ENCODE data around the gene CACNA1G.
A peak's percentile ranks its signal among the peaks of the same experiment; 100 is the strongest.

CACNA1G gene

GRCh38 chr17:50625032-50625871 is 64.7 kb downstream of the CACNA1G start:
- TF ChIP-seq, protein P1, sequence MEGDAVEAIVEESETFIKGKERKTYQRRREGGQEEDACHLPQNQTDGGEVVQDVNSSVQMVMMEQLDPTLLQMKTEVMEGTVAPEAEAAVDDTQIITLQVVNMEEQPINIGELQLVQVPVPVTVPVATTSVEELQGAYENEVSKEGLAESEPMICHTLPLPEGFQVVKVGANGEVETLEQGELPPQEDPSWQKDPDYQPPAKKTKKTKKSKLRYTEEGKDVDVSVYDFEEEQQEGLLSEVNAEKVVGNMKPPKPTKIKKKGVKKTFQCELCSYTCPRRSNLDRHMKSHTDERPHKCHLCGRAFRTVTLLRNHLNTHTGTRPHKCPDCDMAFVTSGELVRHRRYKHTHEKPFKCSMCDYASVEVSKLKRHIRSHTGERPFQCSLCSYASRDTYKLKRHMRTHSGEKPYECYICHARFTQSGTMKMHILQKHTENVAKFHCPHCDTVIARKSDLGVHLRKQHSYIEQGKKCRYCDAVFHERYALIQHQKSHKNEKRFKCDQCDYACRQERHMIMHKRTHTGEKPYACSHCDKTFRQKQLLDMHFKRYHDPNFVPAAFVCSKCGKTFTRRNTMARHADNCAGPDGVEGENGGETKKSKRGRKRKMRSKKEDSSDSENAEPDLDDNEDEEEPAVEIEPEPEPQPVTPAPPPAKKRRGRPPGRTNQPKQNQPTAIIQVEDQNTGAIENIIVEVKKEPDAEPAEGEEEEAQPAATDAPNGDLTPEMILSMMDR (IDR thresholded peaks at IDR 0.05; ENCODE audit: low read depth, low read length), result no peak
- no peak overlapping the region for H3K4me3 ChIP-seq (ENCODE audit: low read depth, low read length)
- no peak for DNase-seq
- no peaks in the 10 kb centered on the region for H3K9me3 ChIP-seq (ENCODE audit: severe bottlenecking)
- peak overlapping the region; percentile 91 for H3K27ac ChIP-seq
- H3K36me3 ChIP-seq, result peaks cover 49% of the 10 kb centered on the region
- H3K27me3 ChIP-seq (ENCODE audit: insufficient read depth, low read depth, severe bottlenecking), result no peaks in the 10 kb centered on the region

GRCh38 chr17:50626037-50626574 is 65.6 kb downstream of the CACNA1G start:
- DNase-seq, result peak; percentile 96
- H3K27ac ChIP-seq, result peak overlapping the region; percentile 91

GRCh38 chr17:50627036-50627781 is 66.7 kb downstream of the CACNA1G start:
- H3K27me3 ChIP-seq (ENCODE audit: insufficient read depth, low read depth, severe bottlenecking), result no peaks in the 10 kb centered on the region
- TF ChIP-seq, protein P1 (IDR thresholded peaks at IDR 0.05; ENCODE audit: low read depth, low read length), result no peak
- peak overlapping the region; percentile 91 for H3K27ac ChIP-seq
- DNase-seq, result no peak
- no peaks in the 10 kb centered on the region for H3K9me3 ChIP-seq (ENCODE audit: severe bottlenecking)
- peaks cover 32% of the 10 kb centered on the region for H3K36me3 ChIP-seq
- no peak overlapping the region; the same call in 1 of the 2 replicates for H3K4me3 ChIP-seq (ENCODE audit: low read depth, low read length)

More at GRCh38 chr17:50626037-50626574, 65.6 kb downstream of the CACNA1G start:
- no peaks in the 10 kb centered on the region for H3K27me3 ChIP-seq (ENCODE audit: insufficient read depth, low read depth, severe bottlenecking)
- TF ChIP-seq, protein P1 (IDR thresholded peaks at IDR 0.05; ENCODE audit: low read depth, low read length), result peak; percentile 98
- H3K4me3 ChIP-seq (ENCODE audit: low read depth, low read length), result no peak overlapping the region
- peaks cover 41% of the 10 kb centered on the region for H3K36me3 ChIP-seq
- no peaks in the 10 kb centered on the region for H3K9me3 ChIP-seq (ENCODE audit: severe bottlenecking)

DNA sequence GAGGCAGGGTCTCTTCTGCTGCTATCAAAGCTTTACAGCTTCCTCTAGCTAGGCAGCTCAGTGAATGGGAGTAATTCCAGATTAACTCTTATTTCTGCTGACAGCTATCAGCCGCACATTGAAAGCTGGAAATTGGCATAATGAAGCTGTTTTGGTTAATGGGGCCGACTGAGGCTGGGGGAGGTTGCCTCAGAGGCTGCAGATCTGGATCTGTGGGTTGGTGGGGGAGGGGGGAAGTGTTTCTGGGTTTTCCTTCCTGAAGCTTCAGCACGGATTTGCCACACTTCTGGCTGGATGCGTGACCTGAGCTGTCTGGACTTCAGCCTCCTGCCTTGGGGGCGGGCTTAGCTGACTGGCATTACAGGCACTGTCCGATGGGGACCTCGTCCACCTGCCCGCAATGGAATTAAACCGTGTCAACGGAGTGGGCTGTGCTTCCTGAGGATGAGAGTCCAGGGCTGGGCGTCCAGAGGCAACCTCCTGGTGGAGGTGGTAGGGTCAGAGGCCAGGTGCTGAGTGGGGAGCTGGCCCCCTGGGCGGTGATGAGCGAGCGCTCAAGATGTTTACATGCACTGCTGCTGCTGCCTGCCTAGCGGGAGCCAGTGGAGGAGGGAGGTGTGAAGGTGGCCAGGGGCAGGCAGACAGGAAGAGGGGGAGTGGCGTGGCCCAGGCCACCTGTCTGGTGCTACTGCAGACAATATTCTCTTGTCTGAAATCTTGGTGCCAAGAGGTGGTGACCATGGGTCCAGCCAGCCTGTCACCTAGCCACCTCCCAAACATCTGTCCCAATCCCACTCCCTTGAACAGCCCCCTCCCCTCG is 67.5 kb downstream of the CACNA1G start:
- peak overlapping the region; percentile 91 for H3K27ac ChIP-seq
- no peaks in the 10 kb centered on the region for H3K27me3 ChIP-seq (ENCODE audit: insufficient read depth, low read depth, severe bottlenecking)
- peak overlapping the region; percentile 17 for H3K4me3 ChIP-seq (ENCODE audit: low read depth, low read length)
- H3K9me3 ChIP-seq (ENCODE audit: severe bottlenecking), result no peaks in the 10 kb centered on the region
- TF ChIP-seq, protein P1 (IDR thresholded peaks at IDR 0.05; ENCODE audit: low read depth, low read length), result 0 out of 2 replicates have a peak, but pooled peaks have one; percentile 9
- peaks cover 27% of the 10 kb centered on the region for H3K36me3 ChIP-seq
- DNase-seq, result peak; percentile 97

DNA sequence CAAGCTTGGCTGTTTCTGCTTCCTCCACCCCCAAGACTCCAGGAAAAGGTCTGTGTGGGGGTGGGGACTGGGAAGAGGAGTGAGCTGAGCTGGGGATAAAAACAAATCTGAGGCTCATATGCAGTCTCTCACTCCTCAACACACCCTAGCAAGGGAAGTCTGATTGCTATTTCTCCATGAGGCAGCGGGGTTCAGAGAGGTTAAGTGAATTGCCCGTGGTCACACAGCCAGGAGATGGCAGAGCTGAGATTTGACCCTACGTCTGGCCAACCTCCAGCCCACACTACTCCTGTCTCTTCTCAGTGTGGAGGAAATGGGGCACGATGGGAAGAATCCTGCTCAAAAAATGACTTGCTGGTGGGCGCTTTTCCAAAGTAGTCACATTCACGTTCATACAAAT is 69.4 kb downstream of the CACNA1G start:
- Histone ChIP-seq H3K27ac (peak overlapping the region; percentile 91), H3K36me3 (peaks cover 22% of the 10 kb centered on the region), H3K4me3 (ENCODE audit: low read depth, low read length) (no peak overlapping the region), H3K27me3 (ENCODE audit: insufficient read depth, low read depth, severe bottlenecking) (no peaks in the 10 kb centered on the region), H3K9me3 (ENCODE audit: severe bottlenecking) (no peaks in the 10 kb centered on the region)
- TF ChIP-seq, protein P1 (IDR thresholded peaks at IDR 0.05; ENCODE audit: low read depth, low read length), result no peak
- DNase-seq, result peak; percentile 14
